ENCODE data around the gene ZNF598. TPM values are rescaled to one million over a fixed set of nuclear protein-coding genes. Genes with fewer than 3 reads are reported as not detected.
A peak's percentile ranks its signal among the peaks of the same experiment; 100 is the strongest.

The ZNF598 gene
- total RNA-seq, 1 donor from 2014 or later, result 31.1 TPM

DNA sequence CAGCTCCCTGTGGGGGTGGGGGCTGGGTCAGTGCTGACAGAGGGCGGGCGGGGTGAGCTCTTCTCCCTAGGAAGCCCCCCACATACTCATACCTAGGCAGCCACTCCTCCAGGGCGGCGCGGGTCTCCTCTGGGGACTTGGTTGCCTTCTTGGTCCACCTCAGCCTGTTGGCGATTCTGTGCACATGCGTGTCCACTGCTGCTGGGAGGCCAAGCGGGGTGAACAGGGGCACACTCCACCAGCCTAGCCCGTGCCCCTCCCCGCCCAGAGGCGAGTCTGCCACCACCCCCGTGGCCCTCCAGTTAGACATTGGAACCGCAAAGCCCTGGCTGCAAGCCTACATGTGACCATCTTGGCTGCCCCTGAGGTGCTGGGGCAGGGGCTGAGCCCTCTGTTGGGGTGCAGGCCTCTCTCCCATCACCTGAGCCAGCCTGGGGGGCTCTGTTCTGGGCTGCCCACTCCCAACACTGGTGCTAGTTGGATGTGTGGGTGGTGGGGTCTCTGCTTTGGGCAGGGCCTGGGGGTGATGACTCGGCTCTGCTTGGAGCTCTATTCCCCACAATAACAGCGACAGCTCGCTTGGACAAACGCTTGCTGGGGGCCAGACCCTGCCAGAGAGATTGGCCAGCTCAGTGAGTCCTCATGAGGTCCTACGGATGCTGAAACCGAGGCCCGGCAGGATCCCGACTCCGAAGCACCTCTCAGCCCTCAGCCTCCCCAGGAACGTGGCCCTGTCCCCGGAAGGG is 30.6 kb upstream of the ZNF598 start:
- peaks cover 11 to 24% of the 10 kb centered on the region in 2 donors for H3K4me1 ChIP-seq

DNA sequence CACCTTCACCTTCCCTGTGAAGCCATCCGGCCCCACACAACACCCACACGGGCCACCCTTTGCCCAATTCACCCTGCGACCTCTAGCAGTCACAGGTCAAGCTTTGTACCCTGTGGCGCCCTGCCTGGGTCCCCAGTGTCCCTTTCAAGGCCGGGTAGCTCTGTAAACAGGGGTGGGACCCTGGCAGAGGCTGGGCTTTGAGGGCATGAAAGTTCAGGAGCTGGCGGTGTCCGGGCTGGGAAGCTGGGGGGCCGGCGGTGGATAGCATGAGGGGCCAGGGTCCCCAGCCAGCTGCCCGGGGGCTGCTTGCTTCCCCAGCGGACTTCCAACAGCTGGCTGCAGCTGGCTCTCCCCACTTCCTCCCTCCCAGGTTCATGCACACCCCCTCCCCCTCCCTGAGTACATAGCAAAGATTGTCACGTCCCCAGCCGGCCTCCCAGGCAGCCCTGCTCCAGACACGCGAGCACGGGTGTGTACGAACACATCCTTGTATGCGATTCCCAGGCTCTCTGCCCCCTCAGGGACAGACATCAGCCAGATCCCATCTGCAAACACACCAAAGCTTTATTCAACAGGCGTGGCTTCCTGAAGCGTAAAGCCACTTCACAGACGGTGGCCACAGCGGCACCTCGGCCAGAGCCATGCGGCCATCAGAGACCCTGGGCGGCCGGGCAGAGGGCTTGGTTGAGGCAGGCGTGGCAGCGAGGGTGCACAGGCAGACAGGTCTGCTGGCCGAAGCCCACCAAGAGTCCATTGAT is 29.8 kb upstream of the ZNF598 start:
- intact Hi-C loops (cut with DNase I), result no loop called here
- Histone ChIP-seq H3K27ac (peak overlapping the region; percentile 25 to 51), H3K27me3 (no peaks in the 10 kb centered on the region), H3K4me3 (no peak overlapping the region), H3K36me3 (peaks cover 4 to 15% of the 10 kb centered on the region in 2 donors), H3K9me3 (no peaks in the 10 kb centered on the region), H3K4me1 (peaks cover 16 to 31% of the 10 kb centered on the region in 2 donors)
- TF ChIP-seq, protein P1, sequence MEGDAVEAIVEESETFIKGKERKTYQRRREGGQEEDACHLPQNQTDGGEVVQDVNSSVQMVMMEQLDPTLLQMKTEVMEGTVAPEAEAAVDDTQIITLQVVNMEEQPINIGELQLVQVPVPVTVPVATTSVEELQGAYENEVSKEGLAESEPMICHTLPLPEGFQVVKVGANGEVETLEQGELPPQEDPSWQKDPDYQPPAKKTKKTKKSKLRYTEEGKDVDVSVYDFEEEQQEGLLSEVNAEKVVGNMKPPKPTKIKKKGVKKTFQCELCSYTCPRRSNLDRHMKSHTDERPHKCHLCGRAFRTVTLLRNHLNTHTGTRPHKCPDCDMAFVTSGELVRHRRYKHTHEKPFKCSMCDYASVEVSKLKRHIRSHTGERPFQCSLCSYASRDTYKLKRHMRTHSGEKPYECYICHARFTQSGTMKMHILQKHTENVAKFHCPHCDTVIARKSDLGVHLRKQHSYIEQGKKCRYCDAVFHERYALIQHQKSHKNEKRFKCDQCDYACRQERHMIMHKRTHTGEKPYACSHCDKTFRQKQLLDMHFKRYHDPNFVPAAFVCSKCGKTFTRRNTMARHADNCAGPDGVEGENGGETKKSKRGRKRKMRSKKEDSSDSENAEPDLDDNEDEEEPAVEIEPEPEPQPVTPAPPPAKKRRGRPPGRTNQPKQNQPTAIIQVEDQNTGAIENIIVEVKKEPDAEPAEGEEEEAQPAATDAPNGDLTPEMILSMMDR (IDR thresholded peaks at IDR 0.05), result no peak
- no peak for DNase-seq (ENCODE audit: low spot score in 2 of 2)

More for the DNA sequence above, 30.6 kb upstream of the ZNF598 start:
- Histone ChIP-seq H3K9me3 (no peaks in the 10 kb centered on the region), H3K27ac (peak overlapping the region; percentile 15 to 51), H3K4me3 (no peak overlapping the region), H3K36me3 (peaks cover 4 to 15% of the 10 kb centered on the region in 2 donors), H3K27me3 (no peaks in the 10 kb centered on the region)
- TF ChIP-seq, protein P1 (IDR thresholded peaks at IDR 0.05), result no peak
- DNase-seq (ENCODE audit: low spot score in 2 of 2), result no peak
- intact Hi-C loops (cut with DNase I), result no loop called here

DNA sequence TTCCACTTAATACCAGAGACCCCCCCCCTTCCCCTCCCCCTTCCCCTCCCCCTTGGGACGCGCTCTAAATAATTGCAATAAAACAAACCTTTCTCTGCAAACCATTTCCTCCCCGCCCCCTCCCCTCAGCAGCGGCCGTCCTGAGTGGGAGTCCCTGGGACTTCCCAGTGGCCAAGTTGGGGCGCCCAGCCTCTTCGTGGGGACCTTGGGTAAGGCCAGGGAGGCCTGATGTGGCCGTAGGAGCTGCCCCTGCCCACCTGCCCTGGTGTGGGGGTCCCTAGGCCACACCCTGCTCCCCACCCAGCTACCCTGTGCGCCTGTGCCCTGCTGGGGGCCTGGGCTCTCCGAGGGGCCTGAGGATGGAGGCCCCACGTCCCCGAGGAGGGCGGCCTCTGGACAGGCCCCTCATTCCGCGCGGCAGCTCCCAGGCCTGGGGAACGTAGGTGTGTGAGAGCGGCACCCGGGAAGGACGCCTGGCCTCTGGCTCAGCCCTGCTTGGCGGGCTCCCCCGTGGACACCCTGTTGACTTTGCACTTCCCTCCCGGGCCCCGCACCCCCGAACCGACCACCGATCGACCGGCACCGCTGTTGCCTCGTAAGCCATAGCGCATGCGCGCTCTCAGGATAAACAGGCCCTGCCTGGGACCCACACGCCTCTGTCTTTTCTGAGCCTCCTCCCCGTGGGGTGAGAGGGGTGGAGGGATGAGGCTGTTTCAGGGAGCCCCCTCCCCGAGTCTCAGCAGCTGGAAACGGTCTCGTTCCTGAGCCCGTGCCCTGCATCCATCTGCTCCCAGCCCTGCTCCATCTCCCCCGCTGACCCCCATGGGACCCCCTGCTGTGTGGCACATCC is 29.0 kb upstream of the ZNF598 start:
- Histone ChIP-seq H3K4me1 (peaks cover 16 to 32% of the 10 kb centered on the region in 2 donors), H3K9me3 (no peaks in the 10 kb centered on the region), H3K36me3 (peaks cover 4 to 15% of the 10 kb centered on the region in 2 donors), H3K4me3 (no peak overlapping the region), H3K27me3 (no peaks in the 10 kb centered on the region), H3K27ac (peak overlapping the region; percentile 25 to 51)
- TF ChIP-seq, protein P1 (IDR thresholded peaks at IDR 0.05), result no peak
- intact Hi-C loops (cut with DNase I), result no loop called here
- no peak for DNase-seq (ENCODE audit: low spot score in 2 of 2)

DNA sequence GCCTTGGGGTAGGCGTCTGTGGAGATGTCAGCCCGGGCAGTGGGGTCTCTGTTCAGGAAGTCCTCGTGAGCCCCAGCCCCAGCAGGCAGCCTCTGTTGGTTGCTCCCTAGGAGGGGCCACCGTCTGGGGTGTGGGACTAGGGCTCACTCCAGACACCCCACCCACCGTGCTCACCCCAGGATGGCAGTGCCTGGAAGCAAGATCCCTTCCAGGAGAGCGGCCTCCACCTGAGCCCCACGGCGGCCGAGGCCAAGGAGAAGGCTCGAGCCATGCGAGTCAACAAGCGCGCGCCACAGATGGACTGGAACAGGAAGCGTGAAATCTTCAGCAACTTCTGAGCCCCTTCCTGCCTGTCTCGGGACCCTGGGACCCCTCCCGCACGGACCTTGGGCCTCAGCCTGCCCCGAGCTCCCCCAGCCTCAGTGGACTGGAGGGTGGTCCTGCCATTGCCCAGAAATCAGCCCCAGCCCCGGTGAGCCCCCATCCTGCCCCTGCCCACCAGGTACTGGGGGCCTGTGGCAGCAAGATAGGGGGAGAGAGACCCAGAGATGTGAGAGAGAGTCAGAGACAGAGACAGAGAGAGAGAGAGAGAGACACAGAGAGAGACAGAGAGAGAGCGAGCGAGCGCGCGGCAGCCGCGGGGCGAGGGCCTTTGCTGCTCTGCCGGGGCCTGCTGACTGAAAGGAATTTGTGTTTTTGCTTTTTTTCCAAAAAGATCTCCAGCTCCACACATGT is 28.2 kb upstream of the ZNF598 start:
- Histone ChIP-seq H3K9me3 (no peaks in the 10 kb centered on the region), H3K27ac (peak overlapping the region; percentile 83 to 96), H3K27me3 (no peaks in the 10 kb centered on the region), H3K4me1 (peaks cover 20 to 37% of the 10 kb centered on the region in 2 donors), H3K36me3 (peaks cover 4 to 15% of the 10 kb centered on the region in 2 donors), H3K4me3 (no peak overlapping the region)
- no peak for DNase-seq (ENCODE audit: low spot score in 2 of 2)
- intact Hi-C loops (cut with DNase I), result no loop called here
- TF ChIP-seq, protein P1 (IDR thresholded peaks at IDR 0.05), result no peak

DNA sequence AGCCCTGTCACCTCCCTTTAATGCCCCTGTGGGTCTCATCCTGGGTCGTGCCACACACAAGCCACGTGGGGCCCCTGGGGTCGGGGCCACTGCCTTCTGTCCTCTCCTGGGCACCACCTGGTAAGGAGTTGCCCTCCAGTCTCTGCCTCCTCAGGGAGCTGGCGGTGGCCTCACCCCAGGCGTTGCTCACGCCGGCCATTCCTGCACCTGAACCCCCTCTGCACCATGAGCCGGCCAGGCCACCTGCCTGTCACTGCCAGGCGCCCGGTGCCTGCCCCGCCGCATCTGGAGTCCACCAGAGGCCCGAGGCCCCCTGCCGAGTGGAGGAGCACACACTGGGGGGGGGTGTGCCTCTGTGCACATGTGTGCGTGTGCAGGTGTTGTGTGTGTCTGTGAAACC is 27.5 kb upstream of the ZNF598 start:
- intact Hi-C loops (cut with DNase I), result no loop called here
- H3K27ac ChIP-seq, result peak overlapping the region; percentile 83 to 96
- H3K4me1 ChIP-seq, result peaks cover 23 to 44% of the 10 kb centered on the region in 2 donors
- no peaks in the 10 kb centered on the region for H3K9me3 ChIP-seq
- no peak overlapping the region for H3K4me3 ChIP-seq
- TF ChIP-seq, protein P1 (IDR thresholded peaks at IDR 0.05), result no peak
- H3K27me3 ChIP-seq, result no peaks in the 10 kb centered on the region
- DNase-seq (ENCODE audit: low spot score in 2 of 2), result no peak
- peaks cover 4 to 15% of the 10 kb centered on the region in 2 donors for H3K36me3 ChIP-seq

All from ascending aorta (tissue), 2 donors.